Endothelial cell of umbilical vein (primary cell): ENCODE measurements around the gene GALNT13. TPM values are rescaled to one million over a fixed set of nuclear protein-coding genes. Genes with fewer than 3 reads are reported as not detected.

Experiments
- BruUV-seq: library from RNA; stranded (reverse); fragments of 400-500 nt; replicated peaks from 2 replicates; lab custom pipeline; 2021; lab: Mats Ljungman, UMichigan
- CTCF ChIA-PET: fragments of 300-600, 350-600 bp; sonication (Branson Sonifier 250); formaldehyde crosslinking; loops from one replicate; lab custom pipeline; 2021; ENCODE audit warnings: antibody characterized with exemption, inconsistent platforms; lab: Charles Lee
- POLR2A ChIA-PET: fragments of 300-600, 350-600 bp; sonication (Branson Sonifier 250); formaldehyde crosslinking; loops from one replicate; lab custom pipeline; 2021; ENCODE audit warnings: antibody characterized with exemption, inconsistent platforms; lab: Charles Lee
- DNase-seq: peaks from one replicate; pipeline ENCODE4 v3.0.0-alpha.2; 2011; ENCODE audit warnings: low read depth, low spot score
- FAIRE-seq: peaks from 2 replicates; lab custom pipeline; 2011; peaks lifted over from hg19 to GRCh38; lab: Jason Lieb, UNC
- H2AFZ ChIP-seq: 2 replicates; pipeline ENCODE4 v1.6.0; 2012; ENCODE audit warnings: low read depth, low read length, control low read depth, inconsistent platforms
- H3K27ac ChIP-seq: 2 replicates; pipeline ENCODE4 v1.5.1; 2011; ENCODE audit warnings: low read depth, mild to moderate bottlenecking, control low read depth, low read length, moderate library complexity; ENCODE audit not compliant: insufficient read depth
- H3K27me3 ChIP-seq, 2 experiments: 2 replicates each; pipeline versions ENCODE4 v1.6.0 to v1.6.1; 2011; ENCODE audit warnings: low read length in 2 of 2, mixed read lengths in 1 of 2; ENCODE audit not compliant: control insufficient read depth in 2 of 2, insufficient read depth in 2 of 2
- H3K36me3 ChIP-seq, 2 experiments: 2 replicates in 1 of 2; 3 replicates in 1 of 2; pipeline ENCODE4 v1.5.1; 2011; ENCODE audit warnings: low read length in 2 of 2, mild to moderate bottlenecking in 1 of 2, moderate library complexity in 1 of 2; ENCODE audit not compliant: control insufficient read depth in 2 of 2, insufficient read depth in 2 of 2; ENCODE audit errors: extremely low read depth in 1 of 2
- H3K4me1 ChIP-seq: 3 replicates; pipeline ENCODE4 v1.5.1; 2011; ENCODE audit warnings: mild to moderate bottlenecking, low read length; ENCODE audit not compliant: control insufficient read depth, insufficient read depth; ENCODE audit errors: extremely low read depth
- H3K4me2 ChIP-seq: 2 replicates; pipeline ENCODE4 v1.6.1; 2011; ENCODE audit warnings: low read length, control low read depth, mixed read lengths; ENCODE audit not compliant: insufficient read depth
- H3K4me3 ChIP-seq, 3 experiments: fragments of 200-600 bp in 1 of 3; sonication (generic), shearing (Covaris generic) in 1 of 3; replicated peaks in 1 of 3; 2 replicates each; pipeline ENCODE4 v1.5.1; 2011 to 2016; ENCODE audit warnings: control low read depth in 3 of 3, low read length in 3 of 3, mild to moderate bottlenecking in 2 of 3, inconsistent platforms in 1 of 3, low read depth in 1 of 3, moderate library complexity in 1 of 3; ENCODE audit not compliant: insufficient read depth in 1 of 3
- H3K79me2 ChIP-seq: 2 replicates; pipeline ENCODE4 v1.6.0; 2012; ENCODE audit warnings: low read length, inconsistent platforms; ENCODE audit not compliant: control insufficient read depth, insufficient read depth
- H3K9ac ChIP-seq: replicated peaks from 2 replicates; pipeline ENCODE3; 2011; ENCODE audit warnings: low read length, control low read depth; ENCODE audit not compliant: insufficient read depth; ENCODE audit errors: extremely low read depth
- H3K9me1 ChIP-seq: replicated peaks from 3 replicates; pipeline ENCODE4 v1.6.0; 2011; ENCODE audit warnings: mild to moderate bottlenecking, low read length; ENCODE audit not compliant: control insufficient read depth, insufficient read depth; ENCODE audit errors: extremely low read depth
- H3K9me3 ChIP-seq: replicated peaks from 2 replicates; pipeline ENCODE4 v1.5.1; 2012; ENCODE audit warnings: low read length, inconsistent platforms; ENCODE audit not compliant: control insufficient read depth, insufficient read depth
- H4K20me1 ChIP-seq: replicated peaks from 2 replicates; pipeline ENCODE3; 2011; ENCODE audit warnings: mild to moderate bottlenecking, low read length; ENCODE audit not compliant: control insufficient read depth, insufficient read depth; ENCODE audit errors: extremely low read depth
- CTCF ChIP-seq, 2 donors: IDR thresholded peaks; 1 replicate in 1 of 2; 2 replicates in 1 of 2; pipeline ENCODE4 v1.5.1; 2011; ENCODE audit warnings: low read length in 2 of 2, mild to moderate bottlenecking in 2 of 2, moderate library complexity in 2 of 2, control low read depth in 1 of 2, inconsistent platforms in 1 of 2, low read depth in 1 of 2; ENCODE audit not compliant: insufficient read depth in 1 of 2; ENCODE audit errors: extremely low read depth in 1 of 2
- EZH2 ChIP-seq: IDR thresholded peaks from 2 replicates; pipeline ENCODE4 v1.6.1; 2012; ENCODE audit warnings: borderline replicate concordance, low read depth, mild to moderate bottlenecking, moderate library complexity, low read length, inconsistent platforms; ENCODE audit not compliant: severe bottlenecking
- FOS ChIP-seq: IDR thresholded peaks from 2 replicates; pipeline ENCODE4 v1.6.1; 2011; ENCODE audit warnings: mild to moderate bottlenecking, low read length, moderate library complexity, borderline replicate concordance; ENCODE audit not compliant: insufficient read depth
- GATA2 ChIP-seq: IDR thresholded peaks from 2 replicates; pipeline ENCODE4 v1.7.0; 2011; ENCODE audit warnings: low read depth, mild to moderate bottlenecking, moderate library complexity, mixed read lengths, low read length; ENCODE audit not compliant: insufficient read length, insufficient read depth
- JUN ChIP-seq: IDR thresholded peaks from 2 replicates; pipeline ENCODE4 v1.6.1; 2011; ENCODE audit warnings: borderline replicate concordance, low read depth; ENCODE audit not compliant: insufficient read length, insufficient read depth
- MAX ChIP-seq: IDR thresholded peaks from 2 replicates; pipeline ENCODE4 v1.6.1; 2011; ENCODE audit not compliant: insufficient read depth, insufficient read length
- MYC ChIP-seq: IDR thresholded peaks from one replicate; pipeline ENCODE4 v1.6.1; 2011; ENCODE audit warnings: mild to moderate bottlenecking, low read depth, low read length
- POLR2A ChIP-seq: IDR thresholded peaks from 2 replicates; pipeline ENCODE4 v1.6.1; 2012; ENCODE audit warnings: low read depth, mild to moderate bottlenecking, control low read depth, low read length
- POLR2AphosphoS5 ChIP-seq: IDR thresholded peaks from 2 replicates; pipeline ENCODE4 v1.6.1; 2012; ENCODE audit warnings: low read depth, mild to moderate bottlenecking, control low read depth, low read length, moderate library complexity; ENCODE audit not compliant: insufficient read depth
- dilution Hi-C: fragments of 300-500 bp; cut with MboI; formaldehyde crosslinking; loops from one replicate; pipeline ENCODE4 v1.15.0; 2019; ENCODE audit warnings: low sequenced_read_pairs; ENCODE audit not compliant: extremely low pct_ligation_motif_present
- intact Hi-C: fragments of 100-400 bp; cut with micrococcal nuclease; formaldehyde crosslinking; loops from one replicate; pipeline ENCODE4 v1.10.0; 2022
- polyA plus RNA-seq, 4 experiments: library from polyadenylated mRNA; depleted of rRNA in 3 of 4; stranded (reverse) in 3 of 4; unstranded in 1 of 4; fragments of >200 nt; gene quantifications; 2 replicates each; pipeline versions ENCODE4 v1.2.1 to v1.2.3, GENCODE V29; 2011 to 2012; ENCODE audit warnings: missing spikeins in 1 of 4
- total RNA-seq: library from RNA; stranded (reverse); gene quantifications from 2 replicates; pipeline ENCODE4 v1.2.3, GENCODE V29; 2021

Gene GALNT13
- total and polyA plus RNA-seq, 2 donors (not counting 3 experiments of a cell fraction or from before 2014, with no cell fraction given): 0.06 TPM; not detected in 1

- H3K4me3 ChIP-seq: no peak overlapping the region
- no peak for TF ChIP-seq CTCF (IDR thresholded peaks at IDR 0.05; ENCODE audit: extremely low read depth in 1 of 2, insufficient read depth in 1 of 2, low read depth in 1 of 2, low read length in 2 of 2)
- TF ChIP-seq FOS: no peak
- TF ChIP-seq POLR2AphosphoS5: no peak
- TF ChIP-seq EZH2: no peak
- TF ChIP-seq MYC: no peak
- TF ChIP-seq GATA2: no peak
- no peak for TF ChIP-seq JUN
- no peak for TF ChIP-seq MAX
- TF ChIP-seq POLR2A: no peak
- no peak for DNase-seq
- intact Hi-C loops (no loop called here), dilution Hi-C loops (no loop called here)
- CTCF ChIA-PET: no interaction called here
- no peak for FAIRE-seq
- no peak overlapping the region for H3K4me2 ChIP-seq
- no peaks in the 10 kb centered on the region for H3K9me3 ChIP-seq
- no peaks in the 10 kb centered on the region for H3K36me3 ChIP-seq
- no peaks in the 10 kb centered on the region for H4K20me1 ChIP-seq
- BruUV-seq: no TSS peak
- no peak overlapping the region for H3K27ac ChIP-seq
- H2AFZ ChIP-seq: no peak overlapping the region
- no peak overlapping the region for H3K9ac ChIP-seq
- H3K27me3 ChIP-seq: no peaks in the 10 kb centered on the region
- H3K79me2 ChIP-seq: no peaks in the 10 kb centered on the region
- no peaks in the 10 kb centered on the region for H3K9me1 ChIP-seq
- POLR2A ChIA-PET: no interaction called here
- H3K4me1 ChIP-seq: no peaks in the 10 kb centered on the region
These were observed 37.1 kb upstream of the GALNT13 start for GRCh38 chr2:153834662-153835061.
